ENCODE measurements around the gene GLIS1. TPM values are rescaled to one million over a fixed set of nuclear protein-coding genes. Genes with fewer than 3 reads are reported as not detected.

Gene GLIS1
- total RNA-seq, 1 experiment from 2014 or later, result 1.2 TPM

DNA sequence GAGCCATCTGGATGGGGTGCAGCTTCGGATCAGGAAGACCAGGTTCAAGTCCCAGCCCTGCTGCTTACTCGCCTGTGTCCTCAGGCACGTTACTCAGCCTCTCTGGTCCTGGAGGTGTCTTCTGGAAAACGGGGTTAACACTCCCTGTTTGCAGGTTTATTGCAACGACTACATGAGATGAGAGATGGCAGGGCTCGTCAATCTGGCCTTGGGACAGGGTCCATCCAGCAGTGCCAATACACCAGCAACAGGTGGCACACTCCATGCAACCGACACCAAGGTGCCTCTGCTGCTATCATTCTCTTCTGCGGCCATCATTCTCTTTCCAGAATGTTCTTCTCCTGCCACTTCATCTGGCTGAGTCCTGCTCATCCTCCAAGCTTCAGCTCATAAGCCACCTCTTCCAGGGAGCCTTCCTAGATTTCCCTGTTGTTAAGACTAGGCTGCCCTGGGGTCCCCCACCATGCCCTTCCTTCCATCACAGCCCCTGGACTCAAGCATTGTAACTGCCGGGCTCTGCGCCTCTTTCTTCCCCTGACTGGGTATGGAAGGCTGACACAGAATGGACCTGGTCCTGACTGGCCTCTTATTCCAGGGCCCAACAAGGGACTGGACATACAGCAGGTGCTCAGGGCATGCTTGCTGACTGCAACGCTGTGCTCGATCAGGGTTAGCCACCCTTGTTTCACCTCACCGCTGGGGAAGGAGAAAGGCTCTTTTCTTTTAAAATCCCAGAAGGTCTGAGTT lies 192.4 kb downstream of the GLIS1 start:
- Histone ChIP-seq H3K27me3 (replicated peaks) (no peaks in the 10 kb centered on the region), H3K4me1 (replicated peaks) (peaks cover 11% of the 10 kb centered on the region), H3K4me3 (no peak overlapping the region), H3K36me3 (no peaks in the 10 kb centered on the region), H3K9me3 (replicated peaks) (no peaks in the 10 kb centered on the region), H3K27ac (no peak overlapping the region)
- no peak for DNase-seq (ENCODE audit: low read depth in 1 of 2, low spot score in 2 of 2)

DNA sequence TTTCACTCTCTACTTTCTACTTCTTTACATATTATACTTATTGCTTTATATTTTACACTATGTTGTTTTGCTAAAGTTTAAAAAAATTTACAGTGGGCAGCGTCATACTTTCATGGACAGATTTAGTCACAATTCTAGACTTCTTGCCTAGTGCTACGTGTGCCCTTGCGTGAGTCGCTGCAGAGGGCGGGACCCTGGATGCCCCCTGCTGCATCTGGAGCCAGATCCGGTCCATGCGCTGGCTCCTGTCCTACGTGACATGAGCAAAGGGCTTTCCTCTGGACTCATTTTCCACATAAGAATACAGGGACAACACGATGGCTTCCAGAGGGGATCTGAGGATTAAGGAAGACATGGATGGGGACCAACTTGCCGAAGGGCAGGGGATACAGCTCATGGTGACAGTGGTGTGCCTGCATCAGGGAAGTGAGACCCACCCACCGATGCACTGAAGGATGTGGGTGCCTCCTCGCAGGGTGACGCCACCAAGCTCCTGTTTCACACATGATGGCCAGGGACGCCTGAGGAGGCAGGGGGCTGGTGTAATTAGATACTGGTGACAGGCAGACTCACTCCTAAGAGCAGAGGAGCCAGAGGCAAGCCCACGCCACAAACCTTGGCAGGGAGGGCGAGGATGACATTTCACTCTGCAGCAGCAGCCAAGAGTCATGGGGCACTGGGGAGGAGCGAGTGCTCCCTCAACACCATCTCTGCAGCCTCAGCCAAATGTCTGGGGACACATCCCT lies 193.1 kb downstream of the GLIS1 start:
- Histone ChIP-seq H3K4me3 (no peak overlapping the region), H3K27ac (no peak overlapping the region), H3K4me1 (replicated peaks) (peaks cover 14% of the 10 kb centered on the region), H3K9me3 (replicated peaks) (no peaks in the 10 kb centered on the region), H3K36me3 (no peaks in the 10 kb centered on the region), H3K27me3 (replicated peaks) (no peaks in the 10 kb centered on the region)
- no peak for DNase-seq (ENCODE audit: low read depth in 1 of 2, low spot score in 2 of 2)

DNA sequence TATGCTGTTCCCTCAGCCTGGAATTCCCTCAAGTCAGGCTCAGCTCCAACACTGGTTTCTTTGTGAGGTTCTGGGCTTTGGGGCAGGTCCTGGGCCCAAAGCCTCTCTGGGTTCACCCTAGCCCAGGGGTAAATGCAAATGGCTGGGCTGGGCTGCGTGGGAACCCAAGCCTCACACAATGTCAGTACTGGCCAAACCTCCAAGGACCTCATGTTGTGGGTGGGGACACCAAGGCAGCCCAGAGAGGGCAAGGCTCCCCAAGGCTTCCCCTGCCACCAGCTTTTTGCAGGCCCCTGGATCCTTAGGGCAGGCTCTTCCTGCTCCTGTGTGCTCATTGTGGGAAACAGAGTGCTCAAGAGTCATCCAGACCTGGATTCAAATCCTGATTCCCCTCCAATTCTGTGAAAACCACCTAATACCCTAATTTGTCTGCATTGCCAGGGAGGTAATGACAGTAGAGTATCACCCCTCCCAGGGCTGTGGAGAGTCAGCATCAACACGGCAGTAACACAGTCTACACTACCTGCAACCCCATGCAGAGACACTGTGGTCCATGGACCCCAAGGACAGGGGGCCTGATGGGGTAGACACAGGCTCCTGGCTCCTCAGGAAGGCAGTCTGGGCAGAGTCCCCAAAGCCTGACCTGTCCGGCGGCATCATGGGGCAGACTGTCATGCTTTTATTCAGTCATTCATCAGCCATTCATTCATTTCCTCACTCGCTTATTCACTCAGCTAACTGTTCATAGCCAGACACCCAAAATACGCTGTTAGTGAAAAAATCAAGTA lies 194.0 kb downstream of the GLIS1 start:
- Histone ChIP-seq H3K4me3 (no peak overlapping the region), H3K4me1 (replicated peaks) (peaks cover 14% of the 10 kb centered on the region), H3K36me3 (no peaks in the 10 kb centered on the region), H3K27me3 (replicated peaks) (no peaks in the 10 kb centered on the region), H3K27ac (no peak overlapping the region), H3K9me3 (replicated peaks) (no peaks in the 10 kb centered on the region)
- DNase-seq (ENCODE audit: low read depth in 1 of 2, low spot score in 2 of 2), result no peak

DNA sequence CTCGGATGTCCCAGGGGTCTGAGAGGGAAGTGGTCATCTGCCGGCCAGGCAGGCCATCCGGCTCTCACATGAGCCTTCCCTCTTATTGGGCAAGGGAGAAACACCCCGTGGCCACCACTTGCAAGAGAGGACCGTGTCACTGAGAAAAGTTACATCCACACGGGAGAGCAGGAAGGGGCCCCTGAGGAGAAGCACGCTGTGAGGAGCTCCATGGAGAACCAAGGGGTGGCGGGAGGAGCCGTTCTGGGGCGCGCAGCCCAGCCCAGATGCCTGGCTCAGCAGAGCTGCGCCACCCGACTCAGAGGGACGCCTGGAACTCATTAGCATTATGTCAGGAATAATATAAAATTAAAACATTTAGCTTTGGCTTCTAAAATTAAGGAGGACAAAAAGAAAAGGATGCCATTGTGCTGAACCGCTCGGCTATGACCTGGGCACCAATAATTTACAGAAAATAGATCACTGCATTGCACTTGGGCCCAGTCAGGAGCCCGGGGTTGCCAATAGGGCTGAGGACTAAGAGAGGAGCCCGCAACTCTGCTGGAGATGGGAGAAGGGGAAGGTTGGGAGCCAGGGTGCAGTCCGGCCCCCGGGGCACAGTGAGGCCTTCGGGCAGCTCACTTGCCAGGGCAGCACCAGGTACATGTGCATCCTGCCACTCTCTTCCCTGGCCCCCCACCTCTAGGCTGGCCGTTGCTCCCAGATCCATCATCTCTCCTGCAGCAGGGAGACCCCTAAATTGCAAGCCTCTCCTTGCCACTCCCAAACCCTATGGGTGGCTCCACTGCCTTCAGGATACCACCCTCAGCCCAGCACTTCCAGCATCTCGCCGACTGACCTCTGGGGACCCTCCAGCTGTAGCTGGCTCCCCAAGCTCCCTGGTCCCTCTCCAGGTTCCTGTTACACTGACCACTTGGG lies 194.9 kb downstream of the GLIS1 start:
- no peak overlapping the region for H3K4me3 ChIP-seq
- DNase-seq (ENCODE audit: low read depth in 1 of 2, low spot score in 2 of 2), result no peak
- no peak overlapping the region for H3K27ac ChIP-seq
- no peaks in the 10 kb centered on the region; the same call in 1 of the 2 replicates for H3K9me3 ChIP-seq (replicated peaks)
- H3K27me3 ChIP-seq (replicated peaks), result no peaks in the 10 kb centered on the region
- no peaks in the 10 kb centered on the region for H3K36me3 ChIP-seq
- H3K4me1 ChIP-seq (replicated peaks), result peaks cover 14% of the 10 kb centered on the region

DNA sequence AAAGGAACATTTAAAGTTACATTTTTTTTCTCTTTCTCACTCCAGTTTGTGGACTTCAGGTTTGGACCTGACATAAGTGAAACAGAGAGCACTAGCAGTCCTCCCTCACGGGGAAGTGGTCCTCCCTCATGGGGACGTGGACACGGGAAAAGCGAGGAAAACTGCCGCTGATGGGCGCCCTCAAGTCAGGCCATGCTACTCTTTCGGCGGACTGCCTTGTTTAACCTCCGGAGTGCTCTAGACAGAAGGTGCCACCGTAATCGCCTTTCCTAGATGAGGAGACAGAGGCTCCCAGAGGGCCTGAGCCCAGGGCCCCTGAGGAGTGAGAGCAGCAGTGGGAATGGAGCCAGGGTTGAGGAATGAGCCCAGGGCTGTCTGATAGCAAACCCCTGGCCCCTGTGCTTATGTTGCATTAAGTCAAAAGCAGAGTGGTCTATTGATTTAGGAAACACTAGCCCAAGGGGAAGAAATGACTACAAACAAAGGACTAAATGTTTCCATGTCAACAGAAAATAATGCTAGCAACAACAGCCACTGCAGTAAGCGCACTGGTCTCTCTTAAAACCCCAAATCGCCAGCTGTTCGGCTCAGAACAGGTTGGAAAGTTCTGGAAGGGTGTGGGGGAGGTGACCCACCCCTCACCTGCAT lies 195.7 kb downstream of the GLIS1 start:
- Histone ChIP-seq H3K27ac (no peak overlapping the region), H3K4me3 (no peak overlapping the region), H3K9me3 (replicated peaks) (no peaks in the 10 kb centered on the region; the same call in 1 of the 2 replicates), H3K27me3 (replicated peaks) (no peaks in the 10 kb centered on the region), H3K4me1 (replicated peaks) (peaks cover 14% of the 10 kb centered on the region), H3K36me3 (no peaks in the 10 kb centered on the region)
- DNase-seq (ENCODE audit: low read depth in 1 of 2, low spot score in 2 of 2), result no peak

DNA sequence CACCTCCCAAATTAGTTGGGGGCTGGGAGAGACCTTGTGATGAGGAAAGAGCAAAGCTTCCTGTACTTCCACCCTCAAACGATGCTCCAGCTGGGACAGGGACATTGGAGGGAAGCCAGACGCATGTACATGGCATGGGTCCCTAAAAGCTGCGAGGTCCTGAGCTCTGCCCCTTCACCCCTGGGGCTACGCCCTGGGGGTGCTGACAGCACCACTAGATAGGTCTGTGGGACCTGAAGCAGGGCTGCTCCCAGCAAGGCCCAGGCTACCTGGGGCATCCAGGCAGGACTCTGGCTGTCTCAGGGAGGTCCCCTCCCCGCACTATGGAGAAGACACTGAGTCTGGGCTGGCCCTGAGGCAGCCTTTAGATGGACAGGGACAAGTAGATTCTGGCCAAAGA lies 196.4 kb downstream of the GLIS1 start:
- Histone ChIP-seq H3K9me3 (replicated peaks) (no peaks in the 10 kb centered on the region; the same call in 1 of the 2 replicates), H3K27ac (no peak overlapping the region), H3K4me1 (replicated peaks) (peaks cover 14% of the 10 kb centered on the region), H3K36me3 (no peaks in the 10 kb centered on the region), H3K4me3 (no peak overlapping the region), H3K27me3 (replicated peaks) (no peaks in the 10 kb centered on the region)
- DNase-seq (ENCODE audit: low read depth in 1 of 2, low spot score in 2 of 2), result no peak

DNA sequence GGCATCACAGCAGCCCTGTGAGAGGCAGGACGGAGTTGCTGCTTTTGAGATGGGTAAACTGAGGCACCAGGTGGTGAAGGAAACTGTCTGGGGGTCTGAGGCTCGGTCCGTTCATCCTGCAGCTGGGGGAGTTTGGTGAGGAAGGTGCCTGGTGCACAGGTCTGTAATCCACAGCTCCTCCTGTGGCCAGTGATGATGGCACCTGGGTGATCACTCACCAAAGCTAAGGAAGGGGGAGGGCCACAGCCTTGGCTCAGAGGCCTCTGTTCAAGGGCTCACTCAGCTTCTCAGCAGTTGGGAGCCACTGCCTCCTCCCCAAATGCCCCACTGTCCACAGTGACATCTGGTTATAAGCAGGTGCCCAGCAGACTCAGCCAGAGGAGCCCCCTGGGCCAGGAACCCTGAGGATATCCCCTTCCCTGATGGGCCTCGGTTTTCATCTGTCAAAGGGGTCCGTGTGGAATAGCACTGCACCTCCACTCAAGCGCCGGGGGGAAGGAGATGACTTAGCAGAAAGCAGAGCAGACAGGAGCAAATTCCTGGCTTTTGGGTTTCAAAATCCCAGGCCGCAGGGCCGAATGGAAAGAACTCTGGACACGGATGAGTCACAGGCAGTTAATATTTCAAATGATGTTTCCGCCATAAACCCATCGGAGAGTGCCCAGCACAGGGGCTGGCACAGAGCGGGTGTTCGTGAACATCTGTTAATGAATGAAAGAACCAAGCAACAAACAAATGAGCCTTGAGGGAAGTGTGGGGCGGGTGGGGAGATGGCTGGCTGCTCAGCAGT lies 197.0 kb downstream of the GLIS1 start:
- Histone ChIP-seq H3K9me3 (replicated peaks) (no peaks in the 10 kb centered on the region; the same call in 1 of the 2 replicates), H3K36me3 (no peaks in the 10 kb centered on the region), H3K4me3 (no peak overlapping the region), H3K27me3 (replicated peaks) (no peaks in the 10 kb centered on the region), H3K27ac (peak overlapping the region; percentile 28; the same call in 1 of the 2 replicates), H3K4me1 (replicated peaks) (peaks cover 14% of the 10 kb centered on the region)
- DNase-seq (ENCODE audit: low read depth in 1 of 2, low spot score in 2 of 2), result peak; percentile 33 to 62

DNA sequence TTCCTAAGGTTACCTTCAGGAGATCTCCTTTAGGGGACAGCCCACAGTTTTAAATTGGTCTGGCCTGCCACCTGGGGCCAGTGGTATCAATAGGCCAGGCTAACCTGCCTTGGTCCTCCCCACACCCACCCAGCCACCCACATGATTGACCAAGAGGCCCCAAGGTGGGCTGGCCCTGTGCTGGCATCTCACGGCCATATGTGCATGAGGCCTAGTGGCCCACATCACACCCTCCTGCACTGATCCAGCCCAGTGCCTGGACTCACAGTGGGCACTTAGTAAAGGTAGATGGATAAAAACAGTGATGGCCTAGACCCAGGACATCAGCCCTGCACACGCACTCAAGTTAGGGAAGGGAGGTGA lies 197.7 kb downstream of the GLIS1 start:
- DNase-seq (ENCODE audit: low read depth in 1 of 2, low spot score in 2 of 2), result no peak
- Histone ChIP-seq H3K36me3 (no peaks in the 10 kb centered on the region), H3K4me3 (no peak overlapping the region), H3K9me3 (replicated peaks) (no peaks in the 10 kb centered on the region; the same call in 1 of the 2 replicates), H3K4me1 (replicated peaks) (peaks cover 14% of the 10 kb centered on the region), H3K27ac (no peak overlapping the region), H3K27me3 (replicated peaks) (no peaks in the 10 kb centered on the region)

DNA sequence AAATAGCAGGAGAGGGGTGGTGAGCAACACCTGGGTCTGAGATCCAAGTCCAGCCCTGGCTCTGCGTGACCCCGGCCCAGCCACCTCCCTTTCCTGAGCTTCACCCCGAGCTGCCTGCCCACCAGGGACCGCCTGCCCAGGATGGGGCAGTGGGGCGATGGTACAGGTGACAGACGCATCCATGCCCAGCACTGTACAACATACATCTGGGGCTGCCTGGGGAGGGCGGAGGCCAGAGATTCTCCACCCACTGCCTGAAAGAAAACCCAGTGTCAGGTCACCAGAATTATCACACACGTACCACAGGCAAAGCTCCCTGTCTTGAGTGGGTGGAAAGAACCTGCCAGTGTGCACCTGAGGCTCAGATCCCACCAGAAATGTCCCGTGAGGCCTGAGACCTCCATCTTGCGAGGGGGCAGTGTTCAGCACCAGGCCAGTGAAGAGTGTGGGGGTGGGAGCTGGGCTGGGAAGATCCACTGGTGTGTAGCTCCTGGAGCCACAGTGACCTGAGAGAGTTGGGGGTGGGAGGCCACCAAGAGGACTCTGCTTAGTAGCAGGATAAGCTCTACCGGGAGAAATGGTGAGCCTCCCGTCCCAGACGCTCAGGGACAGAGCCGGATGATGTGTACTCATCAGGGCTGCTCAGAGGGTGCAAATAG lies 198.2 kb downstream of the GLIS1 start:
- no peak overlapping the region for H3K27ac ChIP-seq
- no peaks in the 10 kb centered on the region for H3K27me3 ChIP-seq (replicated peaks)
- no peak for DNase-seq (ENCODE audit: low read depth in 1 of 2, low spot score in 2 of 2)
- peaks cover 14% of the 10 kb centered on the region for H3K4me1 ChIP-seq (replicated peaks)
- no peak overlapping the region for H3K4me3 ChIP-seq
- no peaks in the 10 kb centered on the region; the same call in 1 of the 2 replicates for H3K9me3 ChIP-seq (replicated peaks)
- no peaks in the 10 kb centered on the region for H3K36me3 ChIP-seq

DNA sequence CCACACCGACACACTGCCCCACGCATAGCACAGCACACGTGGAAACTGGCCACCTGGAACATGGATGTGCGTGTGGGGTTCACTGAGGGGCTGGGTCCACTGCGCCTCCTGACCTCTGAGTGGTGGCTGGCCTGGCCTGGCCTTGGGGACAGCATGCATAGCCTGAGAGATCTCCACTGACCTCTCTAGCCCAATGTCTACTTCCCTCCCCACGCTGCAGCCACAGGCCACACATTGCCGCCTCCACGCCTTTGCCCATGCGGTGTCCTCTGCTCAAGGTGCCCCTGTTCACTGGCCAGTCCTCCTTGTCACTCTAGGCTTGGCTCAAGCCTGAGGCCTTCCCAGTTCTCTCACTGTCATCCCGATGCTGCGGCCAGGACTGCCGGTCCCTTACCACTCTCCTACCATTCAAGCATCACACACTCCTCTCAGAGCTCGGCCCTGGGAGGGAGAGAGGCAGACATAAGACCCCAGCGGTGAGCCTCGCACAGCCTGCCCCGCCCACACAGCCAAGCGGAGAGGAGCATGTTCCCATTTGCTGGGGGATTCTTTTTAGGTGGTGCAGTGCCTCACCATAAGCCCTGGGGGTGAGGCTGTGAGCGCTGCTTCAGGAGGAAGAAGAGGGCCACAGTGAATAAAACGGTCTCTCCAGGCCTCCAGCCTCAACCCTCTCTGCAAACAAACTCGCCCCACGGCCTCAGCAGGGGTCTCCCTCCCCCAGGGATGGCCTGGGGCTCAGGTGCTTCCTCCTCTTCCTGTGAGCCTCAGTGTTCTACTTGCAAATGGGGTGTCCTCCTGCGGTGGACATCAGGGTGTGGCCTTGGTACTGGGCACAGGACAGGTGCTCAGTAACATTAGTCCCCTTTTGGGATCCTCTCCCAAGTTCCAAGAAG lies 199.0 kb downstream of the GLIS1 start:
- Histone ChIP-seq H3K4me3 (no peak overlapping the region), H3K9me3 (replicated peaks) (no peaks in the 10 kb centered on the region; the same call in 1 of the 2 replicates), H3K27me3 (replicated peaks) (no peaks in the 10 kb centered on the region), H3K27ac (no peak overlapping the region), H3K36me3 (no peaks in the 10 kb centered on the region), H3K4me1 (replicated peaks) (peaks cover 14% of the 10 kb centered on the region)
- no peak for DNase-seq (ENCODE audit: low read depth in 1 of 2, low spot score in 2 of 2)

DNA sequence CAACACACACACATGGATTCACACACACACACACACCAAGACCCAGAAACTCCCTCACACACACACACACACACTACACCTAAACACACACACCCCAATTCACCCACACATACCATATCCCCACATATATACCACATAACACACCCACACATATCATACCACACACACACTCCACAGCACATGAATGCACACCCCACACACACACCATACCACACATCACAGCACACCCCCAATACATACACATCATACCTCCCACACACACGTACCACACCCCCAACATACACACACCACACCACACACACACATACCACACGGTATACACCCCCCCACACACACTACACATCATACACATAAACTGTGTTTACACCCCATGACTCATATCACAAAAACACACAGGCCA lies 199.7 kb downstream of the GLIS1 start:
- no peak overlapping the region for H3K27ac ChIP-seq
- no peaks in the 10 kb centered on the region for H3K36me3 ChIP-seq
- no peaks in the 10 kb centered on the region; the same call in 1 of the 2 replicates for H3K9me3 ChIP-seq (replicated peaks)
- H3K27me3 ChIP-seq (replicated peaks), result no peaks in the 10 kb centered on the region
- peaks cover 14% of the 10 kb centered on the region for H3K4me1 ChIP-seq (replicated peaks)
- no peak for DNase-seq (ENCODE audit: low read depth in 1 of 2, low spot score in 2 of 2)
- H3K4me3 ChIP-seq, result no peak overlapping the region
